Spleen (tissue), 7 donors: ENCODE data around the gene CLDN11.

Experiments used
- CTCF ChIP-seq, 11 experiments: fragments of 200-600 bp in 7 of 11; fragments of 450-650 bp in 4 of 11; sonication (generic) in 4 of 11; IDR thresholded peaks in 8 of 11; conservative IDR thresholded peaks in 3 of 11; 1 replicate in 7 of 11; 2 replicates in 4 of 11; pipeline versions ENCODE4 v1.4.0 to v1.8.0; 2016 to 2021; ENCODE audit warnings: antibody characterized with exemption in 11 of 11, inconsistent platforms in 4 of 11, mild to moderate bottlenecking in 1 of 11
- POLR2A ChIP-seq, 3 donors: fragments of 450-650 bp; IDR thresholded peaks; one replicate each; pipeline ENCODE4 v1.5.1; 2017; ENCODE audit warnings: antibody characterized with exemption in 3 of 3, mild to moderate bottlenecking in 1 of 3
- POLR2AphosphoS5 ChIP-seq, 3 donors: sonication (generic); formaldehyde crosslinking; IDR thresholded peaks; one replicate each; pipeline ENCODE4 v1.5.1; 2017; ENCODE audit warnings: antibody characterized with exemption in 3 of 3
- donor health status: DM: no; HTN: no; CAD: no; lungs with moderate emphysema.
- donor health status: DM: no; HTN: no; CAD: no.
- donor health status: DM: no; HTN: no; CAD: no.

DNA sequence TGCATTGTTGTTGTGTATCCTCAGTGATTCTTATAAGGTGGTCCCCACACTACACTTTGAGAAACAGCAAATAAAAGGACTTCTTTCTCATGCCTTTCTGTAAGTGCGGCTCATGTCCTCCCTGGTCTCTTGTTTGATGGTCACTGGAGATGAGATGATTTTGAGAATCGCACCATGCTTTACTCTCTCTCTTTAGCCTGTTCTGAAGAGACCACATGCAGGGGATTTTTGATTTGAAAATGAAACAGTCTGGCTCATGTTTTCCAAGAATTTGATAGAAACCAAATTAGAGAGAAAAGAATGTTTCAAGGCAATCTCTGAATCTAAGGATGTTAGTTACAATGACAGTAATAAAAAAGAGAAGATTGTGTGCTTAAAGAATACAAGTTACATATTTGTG is 18.0 kb downstream of the CLDN11 start:
- TF ChIP-seq CTCF (IDR thresholded peaks at IDR 0.05 in 8 of 11, conservative IDR thresholded peaks at IDR 0.05 in 3 of 11) (no peak), POLR2A (IDR thresholded peaks at IDR 0.05) (no peak), POLR2AphosphoS5 (IDR thresholded peaks at IDR 0.05) (no peak)
